HCT116 (cell line): ENCODE data around the gene CBFA2T3. TPM values are rescaled to one million over a fixed set of nuclear protein-coding genes. Genes with fewer than 3 reads are reported as not detected.

Source experiments
- ATAC-seq: fragments of 200-7000 bp; cut with Tn5 transposase; 2 replicates; pipeline ENCODE4 v1.9.1; 2020; ENCODE audit warnings: mild to moderate bottlenecking, moderate library complexity
- BruUV-seq: library from RNA; stranded (reverse); fragments of 400-500 nt; replicated peaks from 2 replicates; lab custom pipeline; 2021; lab: Mats Ljungman, UMichigan
- CTCF ChIA-PET: fragments of 300-600 bp; sonication (Branson Sonifier 250); formaldehyde crosslinking; loops from one replicate; lab custom pipeline; 2021; ENCODE audit warnings: antibody characterized with exemption; lab: Charles Lee
- POLR2A ChIA-PET: fragments of 300-600, 350-600 bp; sonication (Branson Sonifier 250); formaldehyde crosslinking; loops from one replicate; lab custom pipeline; 2021; ENCODE audit warnings: antibody characterized with exemption; lab: Charles Lee
- RAD21 ChIA-PET, 2 experiments: fragments of 300-600 bp; sonication (Branson Sonifier 250); formaldehyde crosslinking; loops; one replicate each; lab custom pipeline; 2023; ENCODE audit warnings: low total read pairs in 2 of 2; ENCODE audit not compliant: uncharacterized antibody in 2 of 2, unreplicated experiment in 2 of 2, low non-redundant PET in 1 of 2; lab: Charles Lee
- DNase-seq: peaks from one replicate; pipeline ENCODE4 v3.0.0-alpha.2; 2010; ENCODE audit warnings: low read depth, low spot score
- H2AFZ ChIP-seq: fragments of 200-600 bp; shearing (Covaris generic), sonication (generic); 2 replicates; pipeline ENCODE4 v1.6.1; 2017; ENCODE audit warnings: low read depth, mixed run types, mixed read lengths, antibody characterized with exemption, low read length; ENCODE audit not compliant: poor library complexity, severe bottlenecking
- H3K27ac ChIP-seq: 2 replicates; pipeline ENCODE4 v1.5.1; 2012; ENCODE audit warnings: low read depth, low read length
- H3K27me3 ChIP-seq: fragments of 200-600 bp; sonication (generic); 2 replicates; pipeline ENCODE4 v1.6.1; 2016; ENCODE audit warnings: mixed run types, low read length, mixed read lengths; ENCODE audit not compliant: insufficient read depth
- H3K36me3 ChIP-seq, 2 experiments: fragments of 200-500 bp in 1 of 2; fragments of 200-600 bp in 1 of 2; sonication (Bioruptor generic) in 1 of 2; sonication (generic) in 1 of 2; 2 replicates each; pipeline versions ENCODE4 v1.5.1 to v1.6.1; 2014 to 2016; ENCODE audit warnings: low read length in 2 of 2, inconsistent platforms in 1 of 2, mixed read lengths in 1 of 2, mixed run types in 1 of 2; ENCODE audit not compliant: insufficient read depth in 2 of 2, control insufficient read depth in 1 of 2
- H3K4me1 ChIP-seq, 2 experiments: fragments of 200-600 bp in 1 of 2; sonication (generic) in 1 of 2; 2 replicates each; pipeline versions ENCODE4 v1.5.1 to v1.6.1; 2012 to 2017; ENCODE audit warnings: low read length in 2 of 2, inconsistent platforms in 1 of 2, mild to moderate bottlenecking in 1 of 2, mixed read lengths in 1 of 2, mixed run types in 1 of 2, moderate library complexity in 1 of 2; ENCODE audit not compliant: insufficient read depth in 2 of 2, control insufficient read depth in 1 of 2
- H3K4me2 ChIP-seq: fragments of 200-600 bp; sonication (generic); 2 replicates; pipeline ENCODE4 v1.6.1; 2017; ENCODE audit warnings: mixed run types, low read length, mixed read lengths
- H3K4me3 ChIP-seq, 2 experiments: fragments of 200-600 bp in 1 of 2; sonication (generic) in 1 of 2; replicated peaks in 1 of 2; 2 replicates each; pipeline ENCODE4 v1.5.1; 2011 to 2016; ENCODE audit warnings: low read length in 2 of 2, control low read depth in 1 of 2, low read depth in 1 of 2, mild to moderate bottlenecking in 1 of 2, mixed read lengths in 1 of 2, mixed run types in 1 of 2
- H3K79me2 ChIP-seq: fragments of 200-600 bp; sonication (generic); 2 replicates; pipeline ENCODE4 v1.6.1; 2017; ENCODE audit warnings: mild to moderate bottlenecking, mixed run types, low read length, moderate library complexity, mixed read lengths; ENCODE audit not compliant: insufficient read depth
- H3K9ac ChIP-seq: fragments of 200-600 bp; sonication (generic); 2 replicates; pipeline ENCODE4 v1.6.1; 2016; ENCODE audit warnings: low read length, mixed read lengths
- H3K9me2 ChIP-seq: fragments of 200-600 bp; sonication (generic), shearing (Covaris generic); 2 replicates; pipeline ENCODE4 v1.6.1; 2017; ENCODE audit warnings: mixed run types, mild to moderate bottlenecking, moderate library complexity; ENCODE audit not compliant: insufficient read depth
- H3K9me3 ChIP-seq, 2 experiments: fragments of 200-500 bp in 1 of 2; fragments of 200-600 bp in 1 of 2; sonication (Bioruptor generic) in 1 of 2; sonication (generic) in 1 of 2; 2 replicates each; pipeline ENCODE4 v1.6.1; 2014 to 2017; ENCODE audit warnings: low read length in 2 of 2, mixed read lengths in 2 of 2, inconsistent platforms in 1 of 2, low read depth in 1 of 2, mild to moderate bottlenecking in 1 of 2, mixed run types in 1 of 2, moderate library complexity in 1 of 2; ENCODE audit not compliant: control insufficient read depth in 1 of 2, insufficient read depth in 1 of 2
- H4K20me1 ChIP-seq: fragments of 200-600 bp; sonication (generic), shearing (Covaris generic); 2 replicates; pipeline ENCODE4 v1.6.1; 2017; ENCODE audit warnings: mixed run types, mild to moderate bottlenecking, moderate library complexity; ENCODE audit not compliant: insufficient read depth
- CEBPB ChIP-seq: IDR thresholded peaks from 2 replicates; pipeline ENCODE4 v1.6.1; 2012; ENCODE audit warnings: low read depth
- EGR1 ChIP-seq: IDR thresholded peaks from 2 replicates; pipeline ENCODE4 v1.6.1; 2012; ENCODE audit warnings: low read depth
- ELF1 ChIP-seq: IDR thresholded peaks from 2 replicates; pipeline ENCODE4 v1.6.1; 2012; ENCODE audit warnings: low read depth, borderline replicate concordance
- EZH2 ChIP-seq: fragments of 200-600 bp; sonication (generic); IDR thresholded peaks from 2 replicates; pipeline ENCODE4 v1.6.1; 2017; ENCODE audit warnings: antibody characterized with exemption, mixed run types
- EZH2phosphoT487 ChIP-seq: fragments of 200-600 bp; IDR thresholded peaks from 2 replicates; pipeline ENCODE4 v1.6.1; 2018; ENCODE audit warnings: antibody characterized with exemption, borderline replicate concordance
- FOSL1 ChIP-seq: IDR thresholded peaks from 2 replicates; pipeline ENCODE4 v1.6.1; 2012; ENCODE audit warnings: low read depth
- MAX ChIP-seq: IDR thresholded peaks from 2 replicates; pipeline ENCODE4 v1.6.1; 2012
- POLR2AphosphoS5 ChIP-seq: IDR thresholded peaks from 2 replicates; pipeline ENCODE4 v1.6.1; 2011; ENCODE audit warnings: mild to moderate bottlenecking, low read depth, low read length, moderate library complexity
- RAD21 ChIP-seq: IDR thresholded peaks from 2 replicates; pipeline ENCODE4 v1.6.1; 2012; ENCODE audit warnings: low read depth, mild to moderate bottlenecking
- SIN3A ChIP-seq: IDR thresholded peaks from 2 replicates; pipeline ENCODE4 v1.6.1; 2012; ENCODE audit warnings: low read depth
- SP1 ChIP-seq: IDR thresholded peaks from 2 replicates; pipeline ENCODE4 v1.6.1; 2012; ENCODE audit warnings: low read depth
- SRF ChIP-seq: IDR thresholded peaks from 2 replicates; pipeline ENCODE4 v1.6.1; 2012; ENCODE audit warnings: low read depth
- TCF7L2 ChIP-seq: IDR thresholded peaks from 2 replicates; pipeline ENCODE4 v1.7.0; 2011; ENCODE audit warnings: borderline replicate concordance, inconsistent platforms; ENCODE audit not compliant: insufficient read depth, insufficient read length; ENCODE audit errors: extremely low read depth
- YY1 ChIP-seq: IDR thresholded peaks from 2 replicates; pipeline ENCODE4 v1.6.1; 2011; ENCODE audit warnings: low read length, low read depth, moderate library complexity, mild to moderate bottlenecking; ENCODE audit not compliant: insufficient replicate concordance; ENCODE audit errors: extremely low read depth
- intact Hi-C: fragments of 100-400 bp; cut with micrococcal nuclease; formaldehyde crosslinking; loops from 2 replicates; pipeline ENCODE4 v1.10.0; 2022
- total RNA-seq: library from RNA; stranded (reverse); gene quantifications from one replicate; pipeline ENCODE4 v1.2.1, GENCODE V29; 2021; ENCODE audit not compliant: unreplicated experiment
- TF ChIP-seq, protein P1 (sequence below), 3 experiments: fragments of 200-600 bp in 1 of 3; sonication (generic) in 1 of 3; IDR thresholded peaks in 2 of 3; conservative IDR thresholded peaks in 1 of 3; 2 replicates each; pipeline ENCODE4 v1.5.1; 2012 to 2017; ENCODE audit warnings: low read depth in 2 of 3, low read length in 2 of 3, antibody characterized with exemption in 1 of 3, borderline replicate concordance in 1 of 3, control low read depth in 1 of 3, mild to moderate bottlenecking in 1 of 3, mixed read lengths in 1 of 3, mixed run types in 1 of 3, moderate library complexity in 1 of 3; ENCODE audit not compliant: insufficient read depth in 1 of 3
- TF ChIP-seq, protein P2 (sequence below): IDR thresholded peaks from 2 replicates; pipeline ENCODE4 v1.6.1; 2011; ENCODE audit warnings: mild to moderate bottlenecking, low read length, moderate library complexity; ENCODE audit not compliant: insufficient replicate concordance; ENCODE audit errors: extremely low read depth

Gene CBFA2T3
- total RNA-seq, 1 experiment from 2014 or later = 19.1 TPM

GRCh38 chr16:88830783-88831182 is 146.2 kb downstream of the CBFA2T3 start (continued):
- TF ChIP-seq, protein P1, sequence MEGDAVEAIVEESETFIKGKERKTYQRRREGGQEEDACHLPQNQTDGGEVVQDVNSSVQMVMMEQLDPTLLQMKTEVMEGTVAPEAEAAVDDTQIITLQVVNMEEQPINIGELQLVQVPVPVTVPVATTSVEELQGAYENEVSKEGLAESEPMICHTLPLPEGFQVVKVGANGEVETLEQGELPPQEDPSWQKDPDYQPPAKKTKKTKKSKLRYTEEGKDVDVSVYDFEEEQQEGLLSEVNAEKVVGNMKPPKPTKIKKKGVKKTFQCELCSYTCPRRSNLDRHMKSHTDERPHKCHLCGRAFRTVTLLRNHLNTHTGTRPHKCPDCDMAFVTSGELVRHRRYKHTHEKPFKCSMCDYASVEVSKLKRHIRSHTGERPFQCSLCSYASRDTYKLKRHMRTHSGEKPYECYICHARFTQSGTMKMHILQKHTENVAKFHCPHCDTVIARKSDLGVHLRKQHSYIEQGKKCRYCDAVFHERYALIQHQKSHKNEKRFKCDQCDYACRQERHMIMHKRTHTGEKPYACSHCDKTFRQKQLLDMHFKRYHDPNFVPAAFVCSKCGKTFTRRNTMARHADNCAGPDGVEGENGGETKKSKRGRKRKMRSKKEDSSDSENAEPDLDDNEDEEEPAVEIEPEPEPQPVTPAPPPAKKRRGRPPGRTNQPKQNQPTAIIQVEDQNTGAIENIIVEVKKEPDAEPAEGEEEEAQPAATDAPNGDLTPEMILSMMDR (IDR thresholded peaks at IDR 0.05 in 2 of 3, conservative IDR thresholded peaks at IDR 0.05 in 1 of 3; ENCODE audit: borderline replicate concordance in 1 of 3, insufficient read depth in 1 of 3, low read depth in 2 of 3, low read length in 2 of 3) = no peak
- no peak for TF ChIP-seq CEBPB
- no peak for TF ChIP-seq SP1
- TF ChIP-seq YY1 = no peak
- no peak for TF ChIP-seq EGR1
- TF ChIP-seq SIN3A = no peak

- H3K79me2 ChIP-seq = no peaks in the 10 kb centered on the region
- no peaks in the 10 kb centered on the region for H3K36me3 ChIP-seq
- H3K4me2 ChIP-seq = no peak overlapping the region
- intact Hi-C loops = no loop called here
- no peak overlapping the region for H3K4me3 ChIP-seq
- DNase-seq (no peak), ATAC-seq (no peak)
- no peak overlapping the region for H3K27ac ChIP-seq
- H2AFZ ChIP-seq = no peak overlapping the region
- ChIA-PET POLR2A (no interaction called here), CTCF (no interaction called here), RAD21 (no interaction called here)
- H3K9me3 ChIP-seq = no peaks in the 10 kb centered on the region
- H3K9me2 ChIP-seq = no peaks in the 10 kb centered on the region
- H3K4me1 ChIP-seq = peaks cover 0 to 4% of the 10 kb centered on the region in 2 experiments; a peak in 1 of 4 replicates
- no peak overlapping the region for H3K9ac ChIP-seq
- H3K27me3 ChIP-seq = no peaks in the 10 kb centered on the region
- H4K20me1 ChIP-seq = no peaks in the 10 kb centered on the region
- BruUV-seq = no TSS peak
- TF ChIP-seq ELF1 = no peak
- TF ChIP-seq TCF7L2 = no peak
- no peak for TF ChIP-seq SRF
- TF ChIP-seq, protein P1 (IDR thresholded peaks at IDR 0.05 in 2 of 3, conservative IDR thresholded peaks at IDR 0.05 in 1 of 3; ENCODE audit: borderline replicate concordance in 1 of 3, insufficient read depth in 1 of 3, low read depth in 2 of 3, low read length in 2 of 3) = no peak
- no peak for TF ChIP-seq SIN3A
- no peak for TF ChIP-seq FOSL1
- TF ChIP-seq EZH2phosphoT487 = no peak
- no peak for TF ChIP-seq POLR2AphosphoS5
- TF ChIP-seq MAX = no peak
- no peak for TF ChIP-seq EZH2
- no peak for TF ChIP-seq SP1
- TF ChIP-seq RAD21 = no peak
- TF ChIP-seq, protein P2, sequence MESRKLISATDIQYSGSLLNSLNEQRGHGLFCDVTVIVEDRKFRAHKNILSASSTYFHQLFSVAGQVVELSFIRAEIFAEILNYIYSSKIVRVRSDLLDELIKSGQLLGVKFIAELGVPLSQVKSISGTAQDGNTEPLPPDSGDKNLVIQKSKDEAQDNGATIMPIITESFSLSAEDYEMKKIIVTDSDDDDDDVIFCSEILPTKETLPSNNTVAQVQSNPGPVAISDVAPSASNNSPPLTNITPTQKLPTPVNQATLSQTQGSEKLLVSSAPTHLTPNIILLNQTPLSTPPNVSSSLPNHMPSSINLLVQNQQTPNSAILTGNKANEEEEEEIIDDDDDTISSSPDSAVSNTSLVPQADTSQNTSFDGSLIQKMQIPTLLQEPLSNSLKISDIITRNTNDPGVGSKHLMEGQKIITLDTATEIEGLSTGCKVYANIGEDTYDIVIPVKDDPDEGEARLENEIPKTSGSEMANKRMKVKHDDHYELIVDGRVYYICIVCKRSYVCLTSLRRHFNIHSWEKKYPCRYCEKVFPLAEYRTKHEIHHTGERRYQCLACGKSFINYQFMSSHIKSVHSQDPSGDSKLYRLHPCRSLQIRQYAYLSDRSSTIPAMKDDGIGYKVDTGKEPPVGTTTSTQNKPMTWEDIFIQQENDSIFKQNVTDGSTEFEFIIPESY = no peak
- no peak for TF ChIP-seq CEBPB
- no peak for TF ChIP-seq EGR1
- TF ChIP-seq, all 23 proteins: peak for 0
These were observed 146.7 kb downstream of the CBFA2T3 start for GRCh38 chr16:88830258-88830657.
